ENCODE data around the gene TRMT5.

- TF ChIP-seq, protein P1, sequence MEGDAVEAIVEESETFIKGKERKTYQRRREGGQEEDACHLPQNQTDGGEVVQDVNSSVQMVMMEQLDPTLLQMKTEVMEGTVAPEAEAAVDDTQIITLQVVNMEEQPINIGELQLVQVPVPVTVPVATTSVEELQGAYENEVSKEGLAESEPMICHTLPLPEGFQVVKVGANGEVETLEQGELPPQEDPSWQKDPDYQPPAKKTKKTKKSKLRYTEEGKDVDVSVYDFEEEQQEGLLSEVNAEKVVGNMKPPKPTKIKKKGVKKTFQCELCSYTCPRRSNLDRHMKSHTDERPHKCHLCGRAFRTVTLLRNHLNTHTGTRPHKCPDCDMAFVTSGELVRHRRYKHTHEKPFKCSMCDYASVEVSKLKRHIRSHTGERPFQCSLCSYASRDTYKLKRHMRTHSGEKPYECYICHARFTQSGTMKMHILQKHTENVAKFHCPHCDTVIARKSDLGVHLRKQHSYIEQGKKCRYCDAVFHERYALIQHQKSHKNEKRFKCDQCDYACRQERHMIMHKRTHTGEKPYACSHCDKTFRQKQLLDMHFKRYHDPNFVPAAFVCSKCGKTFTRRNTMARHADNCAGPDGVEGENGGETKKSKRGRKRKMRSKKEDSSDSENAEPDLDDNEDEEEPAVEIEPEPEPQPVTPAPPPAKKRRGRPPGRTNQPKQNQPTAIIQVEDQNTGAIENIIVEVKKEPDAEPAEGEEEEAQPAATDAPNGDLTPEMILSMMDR (IDR thresholded peaks at IDR 0.05) = no peak
- TF ChIP-seq POLR2A (IDR thresholded peaks at IDR 0.05) = no peak
Observed at GRCh38 chr14:60951776-60952435, 29.0 kb downstream of the TRMT5 start.

Data from adrenal gland (tissue), 5 donors.